ENCODE data around the gene MCCC1.

GRCh38 chr3:183022936-183023516, 76.3 kb downstream of the MCCC1 start:
- TF ChIP-seq CTCF (IDR thresholded peaks at IDR 0.05): no peak
- no peak for TF ChIP-seq POLR2AphosphoS5 (IDR thresholded peaks at IDR 0.05)
- TF ChIP-seq POLR2A (IDR thresholded peaks at IDR 0.05): no peak
- TF ChIP-seq EP300 (IDR thresholded peaks at IDR 0.05): no peak
